CD4-positive, alpha-beta T cell treated with Interleukin-10 for 1 hour (primary cell): Measurements from ENCODE around the gene DMRTA1.
"Not testable (repeated sequence)": the region's sequence is repeated elsewhere in the genome, so short reads cannot be mapped to it uniquely, and the experiment has no call there.

Source experiments
- DNase-seq: peaks from one replicate; pipeline ENCODE4 v3.0.0-alpha.2; 2020

The DMRTA1 gene, protein sequence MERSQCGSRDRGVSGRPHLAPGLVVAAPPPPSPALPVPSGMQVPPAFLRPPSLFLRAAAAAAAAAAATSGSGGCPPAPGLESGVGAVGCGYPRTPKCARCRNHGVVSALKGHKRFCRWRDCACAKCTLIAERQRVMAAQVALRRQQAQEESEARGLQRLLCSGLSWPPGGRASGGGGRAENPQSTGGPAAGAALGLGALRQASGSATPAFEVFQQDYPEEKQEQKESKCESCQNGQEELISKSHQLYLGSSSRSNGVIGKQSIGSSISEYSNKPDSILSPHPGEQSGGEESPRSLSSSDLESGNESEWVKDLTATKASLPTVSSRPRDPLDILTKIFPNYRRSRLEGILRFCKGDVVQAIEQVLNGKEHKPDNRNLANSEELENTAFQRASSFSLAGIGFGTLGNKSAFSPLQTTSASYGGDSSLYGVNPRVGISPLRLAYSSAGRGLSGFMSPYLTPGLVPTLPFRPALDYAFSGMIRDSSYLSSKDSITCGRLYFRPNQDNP

DNA sequence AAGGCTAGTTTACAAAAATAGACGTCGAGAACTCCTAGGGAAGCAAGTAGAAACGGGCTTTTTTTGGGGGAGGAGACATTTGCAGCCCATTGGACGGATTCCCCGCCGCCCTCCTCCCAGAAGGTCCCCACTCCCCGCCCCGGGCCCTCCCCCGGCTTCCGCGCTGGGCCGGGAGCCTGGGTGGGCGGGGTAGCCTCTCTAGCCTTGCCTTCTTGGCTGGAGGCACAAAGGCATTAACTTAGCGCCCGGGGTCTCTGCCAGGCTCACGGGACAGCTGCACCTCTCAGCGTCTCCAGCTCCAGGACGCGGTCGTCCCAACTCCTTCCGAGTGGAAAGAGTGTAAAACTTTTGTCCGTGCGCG lies at the start of gene DMRTA1:
DMRTA1 (plus strand) TSS at position 236 of the 361 bp plus-strand sequence. CDS start 242 bp downstream, outside the sequence.
- peak; percentile 5 for DNase-seq

DNA sequence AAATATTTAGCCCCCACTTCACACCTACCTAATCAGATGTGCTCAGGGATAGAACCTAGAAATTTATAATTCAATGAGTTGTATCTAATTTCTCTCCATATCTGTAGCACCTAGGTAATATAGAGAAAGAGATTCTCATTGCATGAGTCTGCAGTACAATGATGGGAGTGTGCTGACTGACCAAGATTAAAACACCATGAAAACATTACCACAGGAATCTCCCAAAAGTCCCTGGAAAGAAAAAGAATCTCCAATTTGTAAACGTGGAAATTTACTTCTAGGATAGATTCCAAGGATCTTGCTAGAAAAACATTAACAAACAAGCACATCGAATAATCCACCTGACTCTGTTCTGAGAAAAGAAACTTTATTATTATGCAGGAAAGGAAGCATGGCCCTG lies 45.0 kb upstream of the DMRTA1 start:
- DNase-seq: no peak

DNA sequence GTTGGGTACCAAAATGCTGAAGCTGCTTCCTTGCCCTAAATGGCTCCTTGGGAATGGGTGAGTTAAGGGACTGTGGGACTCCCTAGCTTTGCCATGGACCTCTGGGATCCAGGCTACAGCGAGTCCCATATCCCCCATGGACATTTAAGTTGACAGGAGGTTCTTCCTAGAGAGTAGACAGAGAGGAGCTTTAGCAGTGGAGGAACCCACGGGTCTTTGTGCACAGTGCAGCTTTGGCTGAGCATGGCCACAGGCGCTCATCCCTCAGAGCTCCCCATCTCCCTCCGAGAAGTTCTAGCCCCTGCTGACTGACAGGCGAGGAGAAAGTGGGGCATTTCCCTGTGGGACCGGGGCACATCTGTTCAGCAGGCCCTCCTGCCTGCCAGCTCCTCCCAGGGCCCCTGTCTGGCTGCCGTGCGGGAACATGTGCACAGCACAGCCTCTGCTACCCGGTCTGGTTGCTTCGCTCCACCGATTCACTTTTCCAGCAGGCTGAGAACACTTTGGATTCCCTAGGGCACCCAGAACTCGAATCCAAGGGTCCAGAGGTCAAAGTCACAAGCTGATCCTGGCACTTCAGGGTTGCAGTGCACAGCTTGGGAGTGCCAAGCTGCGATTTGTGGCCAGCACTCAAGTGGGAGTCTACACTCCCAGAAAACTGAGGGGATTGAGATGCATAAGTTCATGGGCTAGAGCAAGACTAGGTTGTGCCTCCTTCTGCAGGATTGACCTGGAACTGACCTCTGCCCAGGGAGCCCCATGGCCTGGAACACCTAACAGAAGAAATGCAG lies 40.6 kb upstream of the DMRTA1 start:
- DNase-seq: no peak

DNA sequence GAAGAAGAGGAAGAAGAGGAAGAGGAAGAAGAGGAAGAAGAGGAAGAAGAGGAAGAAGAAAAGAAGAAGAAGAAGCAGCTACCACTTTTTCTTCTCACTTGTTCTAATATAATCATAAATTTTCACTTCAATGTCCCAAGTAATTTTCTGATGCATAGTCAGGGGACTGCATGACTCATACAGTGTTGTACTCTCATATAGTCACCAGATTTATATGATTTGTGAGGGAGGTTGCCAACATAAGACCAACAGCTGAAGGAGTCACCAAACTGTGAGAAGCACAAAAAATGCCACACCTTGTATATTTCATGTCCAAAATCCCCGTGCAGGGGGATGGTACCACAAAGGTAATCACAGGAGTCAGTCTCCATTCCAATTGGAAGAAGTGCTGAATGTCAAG lies 32.7 kb upstream of the DMRTA1 start:
- DNase-seq: no peak

DNA sequence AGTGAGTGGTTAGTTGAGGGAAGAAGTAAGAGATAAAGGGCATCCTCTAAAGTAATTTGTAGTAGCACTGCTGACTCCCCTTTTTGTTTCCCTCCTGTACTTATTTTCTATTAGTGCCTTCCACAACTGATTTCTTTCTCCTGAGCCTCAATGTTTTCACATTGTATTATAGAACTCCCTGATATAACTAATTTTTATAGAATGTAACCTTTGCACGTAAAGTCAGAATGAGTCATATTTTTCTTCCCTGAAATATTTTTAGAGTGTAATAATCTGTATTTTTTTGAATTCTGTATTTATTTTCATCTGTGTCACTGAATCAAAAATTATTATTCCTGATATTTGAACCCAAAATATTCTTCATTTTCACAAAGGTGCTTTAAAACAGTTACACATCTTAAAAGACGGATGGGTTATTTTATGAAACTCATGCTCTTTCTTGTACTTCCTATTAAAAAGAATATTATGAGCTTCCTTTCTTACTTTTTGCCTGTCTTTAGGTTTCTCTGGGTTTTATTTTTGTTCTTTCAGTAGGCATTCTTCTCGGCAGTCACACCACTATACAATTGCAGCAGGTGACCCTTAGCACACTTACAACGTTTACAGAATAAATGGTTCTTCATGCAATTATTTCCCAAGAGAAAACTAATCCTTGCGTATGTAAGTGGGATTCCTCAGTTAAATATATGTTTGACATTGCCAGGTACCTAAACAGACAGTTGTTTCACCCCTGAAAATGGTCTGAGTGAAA lies 30.5 kb upstream of the DMRTA1 start:
- DNase-seq: no peak

DNA sequence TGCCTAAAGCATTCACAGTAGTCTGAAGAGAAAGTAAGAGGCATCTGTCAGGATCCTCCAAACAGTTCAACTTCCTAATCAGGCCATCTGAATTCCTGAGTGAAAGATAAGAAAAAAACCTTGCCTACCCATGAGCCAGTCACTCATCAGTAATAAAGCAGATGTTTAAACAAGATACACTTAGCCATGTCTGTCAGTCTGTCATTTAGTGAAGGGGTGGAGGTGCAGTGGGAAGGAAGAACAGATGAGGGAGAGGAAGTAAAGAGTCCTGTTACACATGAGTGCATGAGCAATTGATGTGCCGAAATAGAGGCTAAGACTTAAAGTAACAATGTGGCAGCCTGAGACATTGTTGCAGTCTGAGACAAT lies 29.9 kb upstream of the DMRTA1 start:
- DNase-seq: no peak

DNA sequence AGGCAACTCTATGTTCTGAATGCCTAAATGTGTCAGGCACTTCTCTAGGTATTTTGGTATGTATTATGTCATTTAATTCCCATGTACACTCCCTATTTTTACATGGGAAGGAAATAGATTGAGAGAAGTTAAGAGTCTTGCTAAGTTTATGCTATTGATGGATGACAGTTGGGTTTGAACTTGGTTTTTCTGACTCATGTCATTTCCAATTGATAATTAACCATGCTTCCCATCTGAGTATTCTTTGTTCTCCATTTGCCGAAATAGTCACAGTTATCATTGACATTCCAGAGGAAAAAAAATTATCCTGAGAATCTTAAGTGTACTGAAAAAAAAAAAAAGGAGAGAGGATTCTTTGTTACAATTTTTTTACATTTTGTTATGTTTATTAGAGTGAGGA lies 23.1 kb upstream of the DMRTA1 start:
- DNase-seq: no peak

DNA sequence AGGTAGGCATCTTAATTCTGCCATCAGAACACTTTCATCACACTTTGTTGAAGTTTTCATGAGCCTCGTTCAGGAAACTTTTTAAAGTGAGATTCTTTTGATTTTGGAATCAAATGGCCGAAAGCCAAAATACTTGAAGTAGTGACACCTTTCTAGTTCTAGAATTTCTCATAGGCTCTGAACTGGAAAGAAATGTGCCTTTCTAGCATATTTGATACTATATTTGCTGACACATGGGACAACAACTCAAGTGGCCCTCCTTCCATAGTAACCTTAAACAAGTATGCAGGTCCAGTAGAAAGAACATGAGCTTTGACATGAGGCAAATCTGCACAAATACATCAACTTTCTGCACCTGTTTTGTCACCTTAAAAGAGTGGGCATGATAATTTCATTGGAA lies 22.0 kb upstream of the DMRTA1 start:
- no peak for DNase-seq

DNA sequence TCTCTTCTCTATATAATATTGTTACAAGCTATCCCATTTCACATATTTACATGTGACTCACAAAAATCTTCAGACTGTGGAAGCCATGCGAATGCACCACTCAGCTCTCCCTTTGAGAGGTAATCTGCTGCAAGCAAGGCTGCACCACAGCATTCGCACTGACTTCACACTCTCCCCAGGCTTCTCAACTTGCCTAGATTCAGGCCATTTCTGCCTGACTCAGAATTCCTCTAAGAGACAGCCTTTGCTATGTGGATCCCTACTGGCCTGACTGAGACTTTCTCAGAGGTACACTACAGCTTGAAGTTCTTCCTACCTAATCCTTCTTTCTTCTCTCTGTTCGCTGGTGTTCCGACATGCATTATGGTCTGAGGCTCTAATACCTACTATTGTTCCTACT lies 21.1 kb upstream of the DMRTA1 start:
- DNase-seq: no peak

- DNase-seq: no peak
Measured at GRCh38 chr9:22427226-22427880, 19.3 kb upstream of the DMRTA1 start.

GRCh38 chr9:22433691-22434090 lies 12.9 kb upstream of the DMRTA1 start:
- no peak for DNase-seq

GRCh38 chr9:22435252-22435651 lies 11.4 kb upstream of the DMRTA1 start:
- not testable (repeated sequence) for DNase-seq

DNA sequence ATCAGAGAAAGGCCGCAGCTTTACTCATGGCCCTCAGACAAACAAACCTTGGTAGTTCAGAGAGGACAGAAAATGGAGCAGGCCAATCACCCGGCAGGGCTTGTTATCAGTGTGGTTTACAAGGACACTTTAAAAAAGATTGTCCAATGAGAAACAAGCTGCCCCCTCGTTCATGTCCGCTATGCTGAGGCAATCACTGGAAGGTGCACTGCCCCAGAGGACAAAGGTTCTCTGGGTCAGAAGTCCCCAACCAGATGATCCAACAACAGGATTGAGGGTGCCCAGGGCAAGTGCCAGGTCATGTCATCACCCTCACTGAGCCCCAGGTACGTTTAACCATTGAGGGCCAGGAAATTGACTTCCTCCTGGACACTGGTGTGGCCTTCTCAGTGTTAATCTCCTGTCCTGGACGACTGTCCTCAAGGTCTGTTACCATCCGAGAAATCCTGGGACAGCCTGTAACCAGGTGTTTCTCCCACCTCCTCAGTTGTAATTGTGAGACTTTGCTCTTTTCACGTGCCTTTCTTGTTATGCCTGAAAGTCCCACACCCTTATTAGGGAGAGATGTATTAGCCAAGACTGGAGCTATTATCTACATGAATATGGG lies 9.1 kb upstream of the DMRTA1 start:
- DNase-seq: not testable (repeated sequence)

GRCh38 chr9:22440841-22441240 lies 5.8 kb upstream of the DMRTA1 start:
- no peak for DNase-seq

GRCh38 chr9:22446950-22447617 lies 460 bp downstream of the DMRTA1 start:
- DNase-seq: peak; percentile 31

DNA sequence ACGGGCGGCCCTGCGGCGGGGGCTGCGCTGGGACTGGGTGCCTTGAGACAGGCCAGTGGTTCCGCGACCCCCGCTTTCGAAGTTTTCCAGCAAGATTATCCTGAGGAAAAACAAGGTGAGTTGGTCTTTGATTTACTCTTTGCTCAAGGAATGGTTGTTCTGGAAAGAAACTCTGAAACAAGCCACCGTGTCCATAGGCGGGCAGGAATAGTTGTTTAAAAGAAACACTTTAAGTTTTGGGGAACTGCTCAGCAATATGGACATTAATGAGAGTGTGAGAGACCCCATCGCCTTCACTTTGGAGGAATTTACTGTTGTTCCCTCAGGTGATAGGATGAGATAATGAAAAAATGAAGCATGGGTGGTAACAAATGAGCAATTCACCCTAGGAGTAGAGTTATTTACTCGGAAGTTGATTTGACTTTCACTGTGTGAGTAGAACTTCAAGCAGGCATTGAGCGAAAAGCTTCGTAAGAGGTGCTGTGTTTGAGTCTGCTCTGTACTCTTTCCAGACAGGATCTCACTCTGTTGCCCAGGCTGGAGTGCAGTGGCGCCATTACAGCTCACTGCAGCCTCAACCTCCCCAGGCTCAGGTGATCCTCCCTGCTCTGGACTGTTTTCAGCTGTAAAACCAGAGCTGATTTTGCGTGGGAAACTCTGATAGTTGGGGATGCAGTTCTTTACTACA lies 1.1 kb downstream of the DMRTA1 start:
- no peak for DNase-seq

- DNase-seq: no peak
Measured at GRCh38 chr9:22449719-22450118, 3.1 kb downstream of the DMRTA1 start.

DNA sequence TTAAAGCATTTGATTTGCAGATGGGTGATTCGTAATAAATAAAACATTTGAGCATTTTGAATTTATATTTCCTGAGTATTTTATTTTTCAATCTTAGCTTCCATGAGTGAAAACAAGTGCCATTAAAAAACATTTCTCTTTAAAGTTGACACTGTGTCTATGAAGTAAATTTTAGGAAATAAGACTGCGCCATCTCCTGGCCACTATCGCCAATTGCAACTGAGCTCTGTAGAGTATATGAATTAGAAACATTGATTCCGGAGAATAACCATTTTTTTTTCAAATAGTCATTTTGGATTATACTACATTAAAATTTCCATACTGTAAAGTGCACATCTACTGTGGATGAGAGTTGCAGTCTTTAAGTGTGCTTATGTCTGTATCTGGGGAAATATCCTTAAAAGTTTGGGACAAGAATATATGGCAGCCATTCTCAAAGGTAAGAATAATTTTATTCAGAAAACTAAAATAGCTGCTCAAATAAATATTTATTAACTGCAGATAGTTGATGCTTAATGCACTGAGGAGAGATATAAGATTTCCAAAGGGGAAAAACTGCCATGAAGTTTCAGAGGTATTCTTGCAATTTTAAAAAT lies 5.9 kb downstream of the DMRTA1 start:
- peak; percentile 53 for DNase-seq

DNA sequence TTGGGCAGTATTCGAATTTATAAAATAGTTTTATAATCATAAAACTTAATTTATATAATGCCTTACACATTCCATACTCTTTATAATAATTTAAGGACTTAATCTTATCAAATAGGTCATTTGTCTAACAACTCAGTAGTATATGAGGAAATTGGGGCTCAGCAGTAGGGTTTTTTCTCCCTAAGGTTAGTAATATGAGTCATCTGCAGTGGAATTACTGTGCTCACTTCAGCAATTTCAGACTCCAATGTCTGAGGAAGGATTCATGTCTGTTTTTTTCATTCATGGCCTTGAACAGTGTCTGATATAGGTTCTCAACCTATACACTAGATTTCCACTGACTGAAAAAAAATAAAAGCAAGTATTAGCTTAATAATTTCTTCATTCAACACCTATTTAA lies 7.4 kb downstream of the DMRTA1 start:
- DNase-seq: no peak

DNA sequence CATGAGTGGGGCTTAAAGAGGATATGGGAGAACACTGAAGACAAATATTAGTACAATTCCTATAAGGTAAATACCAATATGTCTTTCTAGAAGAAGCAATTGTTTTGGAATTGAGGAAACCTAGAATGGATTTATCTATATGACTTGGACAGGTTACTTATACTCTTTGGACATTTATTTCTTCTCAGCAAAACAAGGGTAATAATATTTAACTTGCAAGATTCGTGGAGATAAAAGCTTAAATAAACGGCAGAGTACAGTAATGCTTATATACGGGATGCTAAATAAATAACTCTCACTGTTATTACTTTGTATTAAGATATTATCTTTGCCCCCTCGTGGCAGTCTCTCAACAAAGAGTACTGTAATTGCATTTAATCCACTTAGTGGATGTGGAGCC lies 8.6 kb downstream of the DMRTA1 start:
- DNase-seq: no peak

GRCh38 chr9:22457448-22457847 lies 10.8 kb downstream of the DMRTA1 start:
- DNase-seq: no peak
